ENCODE data around the gene SLC38A8. TPM values are rescaled to one million over a fixed set of nuclear protein-coding genes. Genes with fewer than 3 reads are reported as not detected.

The SLC38A8 gene
- total RNA-seq, 2 donors from 2014 or later, result not detected

GRCh38 chr16:84031556-84031955 is 11.0 kb downstream of the SLC38A8 start:
- Histone ChIP-seq H3K27me3 (ENCODE audit: control insufficient read depth, insufficient read depth, low read length, poor library complexity, severe bottlenecking) (no peaks in the 10 kb centered on the region), H3K9ac (ENCODE audit: extremely low read depth, low read length, poor library complexity, severe bottlenecking) (no peak overlapping the region), H3K4me3 (ENCODE audit: low read length) (no peak overlapping the region), H3K4me1 (ENCODE audit: control insufficient read depth, insufficient read depth, low read length) (no peaks in the 10 kb centered on the region), H3K27ac (ENCODE audit: low read depth, low read length) (no peak overlapping the region), H3K36me3 (ENCODE audit: control insufficient read depth, insufficient read depth, low read length) (no peaks in the 10 kb centered on the region), H3K9me3 (ENCODE audit: control insufficient read depth, low read length) (peaks cover 5% of the 10 kb centered on the region)
- peaks cover 23% of the 10 kb centered on the region for H3K27me3 Mint-ChIP-seq (ENCODE audit: insufficient read depth)
- H3K4me3 Mint-ChIP-seq, result no peak overlapping the region
- DNase-seq, result no peak
- 93 to 97% methylated on average over 12 to 17 of the region's 17 CpGs for WGBS, 2 experiments (ENCODE audit: insufficient coverage in 1 of 2, insufficient read length in 1 of 2)
- peaks cover 7% of the 10 kb centered on the region for H3K4me1 Mint-ChIP-seq
- TF ChIP-seq CTCF (conservative IDR thresholded peaks at IDR 0.05), result no peak
- H3K36me3 Mint-ChIP-seq (ENCODE audit: low read depth), result no peaks in the 10 kb centered on the region
- peaks cover 11% of the 10 kb centered on the region for H3K9me3 Mint-ChIP-seq
- H3K27ac Mint-ChIP-seq, result no peak overlapping the region

- DNase-seq, result no peak
- 89 to 94% methylated on average over 13 to 14 of the region's 14 CpGs for WGBS, 2 experiments (ENCODE audit: insufficient coverage in 1 of 2, insufficient read length in 1 of 2)
Measured at GRCh38 chr16:84029297-84030047, 13.1 kb downstream of the SLC38A8 start.

GRCh38 chr16:84027625-84028024 is 15.0 kb downstream of the SLC38A8 start:
- no peaks in the 10 kb centered on the region for H3K9me3 ChIP-seq (ENCODE audit: control insufficient read depth, low read length)
- Mint-ChIP-seq H3K9me3 (peaks cover 3% of the 10 kb centered on the region), H3K36me3 (ENCODE audit: low read depth) (no peaks in the 10 kb centered on the region), H3K27ac (no peak overlapping the region), H3K4me1 (peaks cover 10% of the 10 kb centered on the region), H3K27me3 (ENCODE audit: insufficient read depth) (peaks cover 6% of the 10 kb centered on the region), H3K4me3 (no peak overlapping the region)
- H3K36me3 ChIP-seq (ENCODE audit: control insufficient read depth, insufficient read depth, low read length), result no peaks in the 10 kb centered on the region
- peak overlapping the region; percentile 38 for H3K27ac ChIP-seq (ENCODE audit: low read depth, low read length)
- H3K4me1 ChIP-seq (ENCODE audit: control insufficient read depth, insufficient read depth, low read length), result no peaks in the 10 kb centered on the region
- TF ChIP-seq CTCF (conservative IDR thresholded peaks at IDR 0.05), result no peak
- 88 to 90% methylated on average over 14 to 15 of the region's 15 CpGs for WGBS, 2 experiments (ENCODE audit: insufficient coverage in 1 of 2, insufficient read length in 1 of 2)
- no peak overlapping the region for H3K9ac ChIP-seq (ENCODE audit: extremely low read depth, low read length, poor library complexity, severe bottlenecking)
- no peak overlapping the region for H3K4me3 ChIP-seq (ENCODE audit: low read length)
- DNase-seq, result no peak
- H3K27me3 ChIP-seq (ENCODE audit: control insufficient read depth, insufficient read depth, low read length, poor library complexity, severe bottlenecking), result no peaks in the 10 kb centered on the region

More at GRCh38 chr16:84029297-84030047, 13.1 kb downstream of the SLC38A8 start:
- Histone ChIP-seq H3K4me3 (ENCODE audit: low read length) (no peak overlapping the region), H3K27ac (ENCODE audit: low read depth, low read length) (no peak overlapping the region), H3K9me3 (ENCODE audit: control insufficient read depth, low read length) (no peaks in the 10 kb centered on the region), H3K9ac (ENCODE audit: extremely low read depth, low read length, poor library complexity, severe bottlenecking) (no peak overlapping the region), H3K4me1 (ENCODE audit: control insufficient read depth, insufficient read depth, low read length) (no peaks in the 10 kb centered on the region), H3K36me3 (ENCODE audit: control insufficient read depth, insufficient read depth, low read length) (no peaks in the 10 kb centered on the region), H3K27me3 (ENCODE audit: control insufficient read depth, insufficient read depth, low read length, poor library complexity, severe bottlenecking) (no peaks in the 10 kb centered on the region)
- no peak for TF ChIP-seq CTCF (conservative IDR thresholded peaks at IDR 0.05)
- H3K4me1 Mint-ChIP-seq, result peaks cover 8% of the 10 kb centered on the region
- H3K27me3 Mint-ChIP-seq (ENCODE audit: insufficient read depth), result peaks cover 7% of the 10 kb centered on the region
- H3K27ac Mint-ChIP-seq, result no peak overlapping the region
- H3K9me3 Mint-ChIP-seq, result no peaks in the 10 kb centered on the region
- no peak overlapping the region for H3K4me3 Mint-ChIP-seq
- H3K36me3 Mint-ChIP-seq (ENCODE audit: low read depth), result no peaks in the 10 kb centered on the region
